Measurements from ENCODE around the gene RTCA.
"Not testable (repeated sequence)": the region's sequence is repeated elsewhere in the genome, so short reads cannot be mapped to it uniquely, and the experiment has no call there.

GRCh38 chr1:100339735-100340134 is 73.7 kb downstream of the RTCA start:
- not testable (repeated sequence) for TF ChIP-seq CTCF (IDR thresholded peaks at IDR 0.05); EP300 (IDR thresholded peaks at IDR 0.05; ENCODE audit: low read depth); POLR2A (IDR thresholded peaks at IDR 0.05)
